Dedifferentiated amniotic fluid mesenchymal stem cell (primary cell): ENCODE measurements around the gene REM1.
A peak's percentile ranks its signal among the peaks of the same experiment; 100 is the strongest.
"Not testable (repeated sequence)": the region's sequence is repeated elsewhere in the genome, so short reads cannot be mapped to it uniquely, and the experiment has no call there.

Source experiments
- DNase-seq: peaks from one replicate; pipeline ENCODE4 v3.0.0-alpha.2; 2016; ENCODE audit errors: extremely low spot score

The REM1 gene

DNA sequence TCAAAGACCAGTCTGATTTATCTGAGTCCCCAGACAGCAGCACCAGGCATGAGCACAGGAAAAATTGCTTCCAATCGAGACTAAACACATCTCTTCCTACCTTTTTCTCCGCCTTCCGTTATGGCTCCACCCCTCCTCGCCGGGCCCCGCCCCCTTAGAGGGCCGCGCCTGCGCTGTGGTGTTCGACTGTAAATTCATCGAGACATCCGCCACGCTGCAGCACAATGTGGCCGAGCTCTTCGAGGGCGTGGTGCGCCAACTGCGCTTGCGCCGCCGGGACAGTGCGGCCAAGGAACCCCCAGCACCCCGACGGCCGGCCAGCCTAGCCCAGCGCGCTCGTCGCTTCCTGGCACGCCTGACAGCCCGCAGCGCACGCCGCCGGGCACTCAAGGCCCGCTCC lies 8.9 kb downstream of the REM1 start:
- no peak for DNase-seq

DNA sequence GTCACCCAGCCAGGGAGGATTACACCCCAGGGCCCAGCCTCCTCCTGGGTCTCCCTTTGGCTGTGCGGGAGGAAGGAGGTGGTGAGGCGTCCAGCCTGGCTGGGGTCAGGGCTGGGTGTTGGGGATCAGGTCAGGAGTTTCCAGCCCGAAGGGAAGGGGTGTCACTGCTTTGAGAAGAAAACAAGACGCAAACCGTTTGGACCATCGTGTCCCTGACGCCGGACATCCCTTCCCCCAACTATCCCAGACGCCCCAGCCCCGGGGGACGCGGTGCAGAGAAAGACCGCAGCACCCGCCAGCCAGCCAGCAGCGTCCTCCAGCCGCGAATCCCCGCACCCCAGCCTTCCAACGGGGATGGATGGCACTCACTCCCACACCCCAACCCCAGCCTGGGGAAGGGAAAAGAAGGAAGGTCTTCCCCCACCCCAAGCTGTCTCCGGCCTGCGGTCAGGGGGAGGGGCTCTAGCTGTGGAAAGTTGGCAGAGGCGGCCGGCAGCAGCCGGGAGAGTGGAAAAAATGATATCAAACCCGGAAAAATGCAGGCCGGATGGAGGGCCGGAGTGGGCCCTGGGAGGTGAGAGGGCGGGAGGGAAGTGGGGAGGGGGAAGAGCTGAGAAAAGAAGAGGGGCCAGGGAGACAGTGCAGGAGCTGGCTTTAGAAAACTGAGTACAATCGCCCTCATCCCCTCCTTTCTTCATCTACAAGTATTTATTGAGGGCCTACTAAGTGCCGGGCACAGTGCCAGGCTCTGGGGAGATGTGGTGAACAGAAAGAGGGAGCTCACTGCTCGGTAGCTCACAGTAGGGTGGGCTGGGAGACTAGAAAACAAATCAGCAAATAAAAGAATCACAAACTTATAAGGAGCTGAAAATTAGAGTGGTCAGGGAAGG lies 10.6 kb downstream of the REM1 start:
- peak; percentile 31 for DNase-seq

DNA sequence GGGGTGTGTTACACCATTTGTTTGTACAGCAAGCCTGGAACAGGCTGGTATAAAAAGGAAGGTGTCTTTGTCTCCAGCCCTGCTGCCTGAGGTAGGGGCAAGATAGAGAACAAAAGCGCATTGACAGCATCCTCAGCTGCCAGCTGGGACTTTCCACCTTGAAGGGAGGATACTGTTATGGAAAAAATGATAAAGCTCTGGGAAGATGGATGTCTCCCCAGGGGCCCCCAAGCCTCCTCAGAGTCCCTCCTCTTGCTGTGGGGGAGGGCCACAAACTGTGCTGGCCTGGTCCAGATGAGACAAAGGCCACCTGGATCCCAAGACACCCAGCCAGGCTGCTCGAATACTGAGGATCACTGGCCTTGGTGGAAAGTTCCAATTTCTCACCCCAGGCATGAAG lies 13.0 kb downstream of the REM1 start:
- no peak for DNase-seq

DNA sequence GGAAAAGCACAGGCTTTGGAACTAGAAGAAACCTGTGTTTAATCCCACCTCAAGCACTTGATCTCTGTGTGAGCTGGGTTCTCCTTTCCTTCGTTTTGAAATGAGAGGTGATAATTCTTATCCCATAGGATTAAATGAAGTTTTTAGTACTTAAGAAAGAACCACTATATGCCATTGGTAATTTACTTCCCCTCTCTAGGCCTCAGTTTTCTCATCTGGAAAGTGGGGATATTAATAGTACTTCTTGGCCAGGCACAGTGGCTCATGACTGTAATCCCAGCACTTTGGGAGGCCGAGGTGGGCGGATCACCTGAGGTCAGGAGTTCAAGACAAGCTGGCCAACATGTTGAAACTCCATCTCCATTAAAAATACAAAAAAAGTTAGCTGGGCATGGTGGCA lies 14.1 kb downstream of the REM1 start:
- DNase-seq, result no peak

DNA sequence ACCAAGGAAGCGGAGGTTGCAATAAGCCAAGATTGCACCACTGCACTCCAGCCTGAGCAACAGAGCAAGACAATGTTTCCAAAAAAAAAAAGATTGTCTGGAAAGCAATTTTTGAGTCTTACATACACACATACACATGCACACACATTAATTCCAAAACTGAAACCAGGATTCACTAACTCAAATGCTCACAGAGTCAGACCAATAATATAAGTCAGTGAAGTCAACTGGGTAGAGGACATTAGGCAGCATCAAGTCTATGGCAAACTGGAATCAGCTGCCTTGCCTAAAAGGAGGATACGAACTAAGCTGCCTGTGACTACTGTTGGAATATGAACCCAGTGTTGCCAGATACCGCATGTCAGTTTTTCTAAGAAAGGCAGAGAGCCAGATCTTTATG lies 15.7 kb downstream of the REM1 start:
- no peak for DNase-seq

DNA sequence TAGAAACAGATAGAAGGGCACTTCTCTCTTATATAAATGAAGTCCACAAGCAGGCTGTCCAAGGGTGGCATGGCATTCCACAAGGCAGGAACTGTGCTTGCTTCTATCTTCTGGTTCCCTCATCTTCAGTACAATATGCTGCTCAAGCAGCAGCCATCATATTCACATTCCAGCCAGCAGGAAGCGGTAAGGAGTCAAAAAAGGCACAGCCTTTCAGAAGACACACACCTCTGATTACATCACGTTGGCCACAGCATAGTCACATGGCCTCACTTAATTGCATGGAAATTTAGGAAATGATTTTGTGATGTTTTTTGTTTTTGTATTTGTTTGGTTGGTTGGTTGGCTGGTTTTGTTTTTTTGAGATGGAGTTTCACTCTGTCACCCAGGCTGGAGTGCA lies 19.0 kb downstream of the REM1 start:
- no peak for DNase-seq

DNA sequence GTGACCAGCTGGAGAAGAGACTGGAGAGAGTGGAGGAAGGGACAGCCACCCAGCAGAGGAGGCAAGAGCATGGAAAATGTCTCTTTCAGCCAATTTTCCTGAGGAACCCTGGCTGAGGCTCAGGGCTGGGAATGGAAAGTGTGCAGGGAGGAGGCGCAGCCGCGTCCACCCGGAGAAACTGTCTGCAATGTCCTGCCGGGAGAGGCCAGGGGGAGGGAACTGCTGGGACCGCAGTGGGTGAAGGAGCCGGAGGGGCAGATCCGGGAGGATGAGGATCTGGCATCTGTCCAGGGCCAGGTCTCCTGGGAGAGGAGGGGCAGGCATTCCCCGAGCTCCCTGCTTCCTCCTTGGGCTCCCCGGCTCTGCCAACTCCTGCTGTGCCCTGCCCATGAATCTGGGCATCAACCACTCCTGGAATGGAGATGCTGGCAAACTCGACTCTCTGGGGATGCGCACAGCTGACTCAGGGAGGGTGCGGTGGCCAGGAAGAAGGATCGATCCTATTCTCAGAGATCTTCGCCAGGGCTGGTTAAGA lies 21.7 kb downstream of the REM1 start:
- no peak for DNase-seq

DNA sequence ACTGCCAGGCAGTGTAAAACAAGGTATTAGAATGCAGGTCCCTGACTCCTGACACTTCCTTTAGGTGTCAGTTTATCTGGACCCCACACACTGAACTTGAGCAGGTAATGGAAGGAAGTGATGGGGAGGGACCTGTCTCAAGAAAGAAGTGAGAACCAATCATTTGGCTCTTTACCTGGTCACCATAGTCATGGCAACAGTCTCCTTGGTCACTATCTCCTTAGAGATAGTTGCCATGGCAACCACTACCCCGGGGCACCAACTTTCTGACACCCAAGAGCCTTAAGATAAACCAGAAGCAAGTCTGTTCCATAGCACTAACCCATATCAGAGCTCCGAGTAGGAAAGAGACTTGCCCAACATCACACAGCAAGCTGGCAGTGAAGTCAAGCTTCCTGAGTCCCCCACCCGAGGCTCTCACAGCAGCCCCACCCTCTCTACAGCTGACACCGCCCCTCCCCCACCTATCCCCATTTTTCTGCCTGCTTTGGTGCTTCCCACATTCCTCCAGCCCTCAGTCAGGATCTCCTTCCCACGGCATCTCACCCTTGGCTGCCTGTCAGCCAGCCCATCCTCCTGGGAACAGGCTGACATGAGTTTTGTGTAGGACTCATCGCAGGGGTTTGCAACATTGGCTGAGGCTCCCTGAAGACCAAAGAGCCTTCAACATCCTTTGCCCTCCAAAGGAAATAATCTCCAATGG lies 22.9 kb downstream of the REM1 start:
- no peak for DNase-seq

DNA sequence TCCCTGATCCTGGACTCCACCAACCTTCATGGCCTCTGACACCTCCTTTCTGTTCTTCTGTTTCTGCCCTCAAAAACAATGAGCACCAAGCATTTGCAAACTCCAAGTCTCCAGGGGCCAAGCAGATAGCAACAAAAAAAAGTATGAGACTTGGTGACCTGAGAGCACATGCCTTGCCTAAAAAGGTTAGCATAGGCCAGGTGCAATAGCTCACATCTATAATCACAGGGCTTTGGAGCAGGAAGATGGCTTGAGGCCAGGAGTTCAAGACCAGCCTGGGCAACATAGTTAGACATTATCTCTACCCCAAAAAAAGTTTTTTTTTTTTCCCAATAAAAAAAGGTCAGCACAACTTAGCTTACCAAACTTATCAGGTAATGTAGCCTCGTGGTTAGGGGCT lies 25.4 kb downstream of the REM1 start:
- no peak for DNase-seq

DNA sequence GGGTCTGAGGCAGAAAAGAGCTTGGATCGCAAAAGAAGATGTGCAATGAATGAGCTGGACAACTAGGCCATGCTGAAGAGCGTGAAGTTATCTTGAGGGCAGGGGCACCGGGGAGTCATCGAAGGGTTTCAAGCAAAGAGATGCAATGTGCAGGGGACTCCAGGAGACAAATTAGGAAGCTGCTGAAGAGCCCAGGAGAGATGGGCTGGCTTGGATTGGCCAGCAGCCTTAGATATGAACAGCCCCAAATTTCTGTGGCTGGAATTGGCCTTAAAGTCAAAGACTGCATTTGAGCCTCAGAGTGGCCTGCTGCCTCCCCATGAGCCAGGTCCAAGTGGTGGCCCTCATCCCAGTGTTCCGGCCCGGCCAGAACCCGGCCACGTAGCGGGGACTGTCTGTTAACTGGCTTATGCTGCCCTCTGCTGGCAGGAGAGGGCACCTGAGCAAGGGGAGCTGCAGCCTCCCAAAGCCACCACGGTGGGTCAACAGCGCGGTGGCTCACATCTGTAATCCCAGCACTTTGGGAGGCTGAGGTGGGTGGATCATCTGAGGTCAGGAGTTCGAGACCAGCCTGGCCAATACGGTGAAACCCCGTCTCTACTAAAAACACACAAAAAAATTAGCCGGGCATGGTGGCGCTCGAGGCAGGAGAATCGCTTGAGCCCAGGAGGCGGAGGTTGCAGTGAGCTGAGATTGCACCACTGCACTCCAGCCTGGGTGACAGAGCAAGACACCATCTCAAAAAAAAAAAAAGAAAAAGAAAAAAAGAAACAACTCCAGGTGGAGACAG lies 28.0 kb downstream of the REM1 start:
- peak; percentile 54 for DNase-seq

DNA sequence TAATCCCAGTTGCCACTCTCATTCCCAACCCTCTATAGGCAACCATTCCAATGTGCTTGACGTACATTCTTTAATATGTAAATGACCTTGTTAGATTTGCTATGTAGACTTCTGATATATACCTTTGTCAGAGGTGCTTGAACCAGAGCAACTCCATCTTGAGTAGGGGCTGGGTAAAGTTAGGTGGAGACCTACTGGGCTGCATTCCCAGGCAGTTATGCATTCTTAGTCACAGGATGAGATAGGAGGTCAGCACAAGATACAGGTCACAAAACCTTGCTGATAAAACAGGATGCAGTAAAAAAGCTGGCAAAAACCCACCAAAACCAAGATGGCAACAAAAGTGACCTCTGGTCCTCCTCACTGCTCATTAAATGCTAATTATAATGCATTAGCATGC lies 30.8 kb downstream of the REM1 start:
- DNase-seq, result no peak

DNA sequence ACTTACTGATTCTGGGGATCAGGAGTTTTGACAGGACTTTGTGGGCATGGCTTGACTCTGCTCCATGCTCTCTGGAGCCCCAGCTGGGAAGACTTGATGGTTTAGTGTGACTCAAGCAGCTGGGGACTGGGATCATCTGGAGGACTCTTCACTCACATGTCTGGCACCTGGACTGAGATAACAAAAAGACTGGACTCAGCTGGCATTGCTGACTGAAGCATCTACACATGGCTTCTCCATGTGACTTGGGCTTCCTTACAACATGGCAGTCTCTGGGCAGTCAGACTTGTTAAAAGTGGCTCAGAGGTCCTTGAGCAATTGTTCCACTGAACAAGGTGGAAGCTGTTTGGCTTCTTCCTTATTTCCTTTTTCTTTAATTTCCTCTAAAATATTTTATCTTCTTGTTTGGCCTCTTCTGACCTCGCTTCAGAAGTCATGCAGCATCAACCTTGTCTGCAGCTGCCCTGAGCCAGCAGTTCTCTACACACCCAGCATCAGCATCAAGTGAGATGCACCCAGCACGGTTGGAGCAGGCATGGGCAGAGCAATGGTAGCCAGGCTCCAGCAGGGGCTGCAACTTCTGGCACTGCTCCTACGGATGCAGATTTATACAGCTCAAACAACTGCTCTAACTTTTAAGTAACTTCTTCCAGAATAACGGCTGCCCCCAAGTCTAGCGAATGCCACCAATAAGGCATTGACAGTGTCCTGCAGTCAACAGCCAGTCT lies 33.6 kb downstream of the REM1 start:
- no peak for DNase-seq

DNA sequence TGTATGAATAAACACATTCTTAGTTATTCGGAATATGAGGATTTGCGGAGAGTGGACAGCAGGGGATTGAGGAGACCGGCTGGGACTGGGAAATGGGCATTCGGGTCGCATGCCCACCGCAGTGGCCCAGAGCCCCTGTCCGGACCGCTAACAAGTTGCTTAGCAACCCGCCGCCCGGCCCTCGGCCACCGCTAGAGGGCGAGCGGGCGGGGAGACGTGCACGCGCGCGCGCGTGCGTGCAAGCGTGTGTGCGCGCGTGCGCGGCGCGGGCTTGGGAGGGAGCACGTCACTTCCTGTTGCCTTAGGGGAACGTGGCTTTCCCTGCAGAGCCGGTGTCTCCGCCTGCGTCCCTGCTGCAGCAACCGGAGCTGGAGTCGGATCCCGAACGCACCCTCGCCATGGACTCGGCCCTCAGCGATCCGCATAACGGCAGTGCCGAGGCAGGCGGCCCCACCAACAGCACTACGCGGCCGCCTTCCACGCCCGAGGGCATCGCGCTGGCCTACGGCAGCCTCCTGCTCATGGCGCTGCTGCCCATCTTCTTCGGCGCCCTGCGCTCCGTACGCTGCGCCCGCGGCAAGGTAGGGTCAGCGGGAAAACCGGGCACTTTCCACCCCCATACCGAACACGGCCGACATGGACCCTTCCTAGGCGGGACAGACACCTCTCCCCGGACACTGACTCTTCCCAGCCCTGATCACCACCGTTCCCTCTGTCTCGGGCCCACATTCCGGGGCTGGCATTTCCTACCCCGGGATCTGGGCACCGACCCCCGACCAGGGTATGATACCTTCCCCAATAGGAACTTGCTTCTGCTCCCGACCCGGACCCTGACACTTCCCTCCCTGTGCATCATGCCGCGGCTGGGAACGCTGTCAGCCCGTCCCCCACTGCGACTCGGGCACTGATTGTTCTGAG lies 39.3 kb downstream of the REM1 start, which contains the start of gene HM13:
HM13 (plus strand) TSS at position 289 of the 918 bp plus-strand sequence; CDS start at position 399, 110 bp downstream.
- DNase-seq, result peak; percentile 93

DNA sequence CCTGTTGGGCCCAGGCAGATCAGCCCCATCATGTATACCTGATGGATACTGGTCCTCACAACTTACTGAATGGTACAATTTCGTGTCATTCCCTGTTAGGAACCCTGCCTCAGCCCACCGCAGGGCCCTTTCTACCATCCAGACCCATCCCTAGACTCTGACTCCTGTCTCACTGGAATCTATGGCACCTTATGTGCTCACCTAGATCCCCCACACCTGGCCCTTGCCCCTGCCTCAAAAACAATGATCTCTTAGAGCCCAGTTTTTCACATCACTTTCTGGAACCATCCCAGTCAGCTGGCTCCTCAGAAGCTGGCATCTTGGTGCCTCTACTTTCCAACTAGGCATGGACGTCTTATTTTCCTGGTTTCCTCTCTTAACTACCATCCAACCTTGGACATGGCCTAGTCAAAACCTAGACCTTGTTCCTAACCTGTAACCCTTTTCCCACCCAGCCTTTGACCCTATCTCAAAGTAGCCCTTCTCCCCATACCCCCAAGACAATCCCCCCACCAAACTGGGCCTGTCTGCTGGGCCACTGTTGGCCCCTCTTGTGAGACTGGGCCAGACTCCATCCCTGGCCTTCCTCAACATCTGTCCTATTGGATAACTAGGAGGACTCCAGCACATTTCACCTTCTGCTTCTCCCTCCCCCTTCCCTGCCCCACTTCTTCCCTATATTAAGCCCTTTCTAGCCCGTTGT lies 40.1 kb downstream of the REM1 start:
- no peak for DNase-seq

DNA sequence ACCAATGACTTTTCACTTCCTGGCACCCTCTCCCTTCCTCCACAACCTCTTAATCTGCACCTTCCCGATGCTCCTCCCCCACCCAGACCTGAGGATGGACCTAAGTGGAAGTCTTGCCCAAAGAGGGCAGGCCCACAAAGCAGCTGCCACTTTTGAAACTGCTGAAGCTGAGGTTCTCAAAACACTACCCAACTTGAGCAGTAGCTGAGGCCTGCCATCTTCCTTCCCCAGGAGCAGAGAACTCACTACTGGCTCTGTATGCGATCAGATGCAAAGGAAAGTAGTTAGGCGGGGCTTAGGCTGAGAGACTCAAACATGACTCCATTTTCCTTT lies 40.7 kb downstream of the REM1 start:
- no peak for DNase-seq

DNA sequence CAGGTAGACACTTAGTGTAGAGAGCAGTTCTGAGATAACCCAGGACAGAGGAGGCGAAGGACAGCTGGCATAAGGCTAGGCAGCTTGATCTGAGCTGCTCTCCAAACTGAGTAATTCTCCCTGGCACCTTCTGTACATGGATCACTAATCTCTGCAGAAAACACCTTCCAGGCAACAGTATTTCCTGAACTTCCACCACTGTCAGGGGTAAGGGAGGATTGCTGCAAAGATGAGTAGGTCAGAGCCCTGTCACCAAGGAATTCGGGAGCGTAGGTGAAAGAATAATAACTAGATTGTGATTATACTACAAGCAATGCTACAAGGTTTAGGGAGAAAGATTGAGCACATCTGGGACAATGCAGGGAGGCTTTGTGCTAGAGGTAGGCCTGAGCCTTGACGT lies 41.1 kb downstream of the REM1 start:
- no peak for DNase-seq

DNA sequence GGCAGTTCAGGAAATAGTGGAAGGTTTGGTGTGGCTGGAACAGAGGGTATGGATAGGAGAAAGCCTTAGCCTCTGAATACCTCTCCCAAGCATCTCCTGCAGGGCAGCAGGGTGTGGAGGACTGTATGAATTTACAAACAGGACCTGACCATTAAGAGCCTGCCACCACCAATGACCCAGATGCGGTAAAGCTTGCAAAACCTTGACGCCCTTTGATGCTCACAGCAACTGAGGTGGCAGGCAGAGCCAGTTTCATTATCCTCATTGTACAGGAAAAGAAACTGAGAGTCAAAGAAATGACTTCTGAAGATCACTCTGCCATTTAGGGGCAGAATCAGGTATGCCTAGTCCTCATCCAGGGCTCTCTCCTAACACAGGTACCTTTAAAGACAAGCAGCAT lies 41.6 kb downstream of the REM1 start:
- DNase-seq, result no peak

DNA sequence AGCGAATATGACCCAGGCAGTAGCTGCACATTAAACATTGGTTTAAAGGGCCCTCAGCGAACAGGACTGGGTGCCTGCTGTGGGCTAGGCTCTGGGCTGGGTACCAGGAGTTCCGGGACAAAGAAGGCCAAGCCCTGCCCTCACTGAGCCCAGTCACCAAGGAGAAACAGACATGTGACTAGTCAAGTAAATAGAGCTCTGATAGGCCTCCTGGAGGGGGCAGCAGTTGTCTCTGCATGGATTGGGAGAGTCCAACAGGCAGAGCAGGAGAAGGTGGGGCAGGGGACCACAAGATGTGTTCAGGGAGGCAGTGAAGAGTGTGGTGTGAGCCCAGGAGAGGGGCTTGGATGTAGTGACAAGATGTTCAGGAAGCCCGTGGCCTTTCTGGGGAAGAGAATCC lies 42.3 kb downstream of the REM1 start:
- DNase-seq, result peak; percentile 51

DNA sequence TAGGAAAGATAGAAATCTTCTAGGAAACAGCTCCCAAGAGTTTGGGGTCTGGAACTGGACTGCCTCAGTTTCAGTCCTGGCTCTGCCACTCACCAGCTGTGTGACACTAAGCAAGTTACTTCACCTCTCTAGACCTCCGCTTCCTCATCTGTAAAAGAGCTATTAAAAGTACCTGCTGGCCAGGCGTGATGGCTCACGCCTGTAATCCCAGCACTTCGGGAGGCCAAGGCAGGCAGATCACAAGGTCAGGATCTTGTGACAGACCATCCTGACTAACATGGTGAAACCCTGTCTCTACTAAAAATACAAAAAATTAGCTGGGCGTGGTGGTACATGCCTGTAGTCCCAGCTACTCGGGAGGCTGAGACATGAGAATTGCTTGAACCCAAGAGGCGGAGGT lies 46.2 kb downstream of the REM1 start:
- not testable (repeated sequence) for DNase-seq

DNA sequence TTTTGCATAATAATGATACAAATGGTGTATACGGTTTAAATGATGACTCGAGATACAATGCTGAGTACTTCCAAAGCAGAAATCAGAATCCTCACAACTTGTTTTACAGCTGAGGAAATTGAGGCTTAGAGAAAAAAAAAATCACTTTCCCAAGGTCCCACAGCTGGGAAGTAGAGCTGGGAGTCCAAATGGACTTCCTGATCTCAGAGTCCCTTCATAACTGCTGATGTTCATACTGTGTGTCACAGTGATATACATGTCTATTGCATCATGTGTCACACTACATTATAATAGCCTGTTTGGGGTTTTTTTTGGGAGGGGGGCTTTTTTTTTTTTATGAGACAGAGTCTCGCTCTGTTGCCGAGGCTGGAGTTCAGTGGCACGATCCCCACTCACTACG lies 47.6 kb downstream of the REM1 start:
- no peak for DNase-seq
